ENCODE results near the gene SDK1.

SDK1 gene

DNA sequence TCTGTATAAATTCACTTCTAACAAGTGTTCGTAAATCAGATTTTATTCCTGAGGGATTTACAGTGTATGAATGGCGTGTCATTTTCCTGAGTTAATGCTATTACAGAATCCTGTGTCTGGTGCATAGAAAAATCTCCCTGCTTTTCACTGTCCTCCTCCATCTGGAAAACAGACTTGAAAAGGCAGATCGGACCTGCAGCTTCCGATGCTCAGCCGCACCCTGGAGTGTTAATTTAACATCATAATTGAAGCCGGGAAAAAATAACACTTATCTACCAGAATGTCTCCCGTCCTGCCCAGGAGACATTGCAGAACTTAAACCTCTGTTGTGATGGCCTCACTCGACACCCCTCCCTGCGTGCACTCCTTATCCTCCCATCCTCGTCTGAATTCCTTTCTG is 939.0 kb downstream of the SDK1 start:
- TF ChIP-seq, protein P1, sequence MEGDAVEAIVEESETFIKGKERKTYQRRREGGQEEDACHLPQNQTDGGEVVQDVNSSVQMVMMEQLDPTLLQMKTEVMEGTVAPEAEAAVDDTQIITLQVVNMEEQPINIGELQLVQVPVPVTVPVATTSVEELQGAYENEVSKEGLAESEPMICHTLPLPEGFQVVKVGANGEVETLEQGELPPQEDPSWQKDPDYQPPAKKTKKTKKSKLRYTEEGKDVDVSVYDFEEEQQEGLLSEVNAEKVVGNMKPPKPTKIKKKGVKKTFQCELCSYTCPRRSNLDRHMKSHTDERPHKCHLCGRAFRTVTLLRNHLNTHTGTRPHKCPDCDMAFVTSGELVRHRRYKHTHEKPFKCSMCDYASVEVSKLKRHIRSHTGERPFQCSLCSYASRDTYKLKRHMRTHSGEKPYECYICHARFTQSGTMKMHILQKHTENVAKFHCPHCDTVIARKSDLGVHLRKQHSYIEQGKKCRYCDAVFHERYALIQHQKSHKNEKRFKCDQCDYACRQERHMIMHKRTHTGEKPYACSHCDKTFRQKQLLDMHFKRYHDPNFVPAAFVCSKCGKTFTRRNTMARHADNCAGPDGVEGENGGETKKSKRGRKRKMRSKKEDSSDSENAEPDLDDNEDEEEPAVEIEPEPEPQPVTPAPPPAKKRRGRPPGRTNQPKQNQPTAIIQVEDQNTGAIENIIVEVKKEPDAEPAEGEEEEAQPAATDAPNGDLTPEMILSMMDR (IDR thresholded peaks at IDR 0.05; ENCODE audit: low read depth, low read length, missing control alignments) = no peak
- DNase-seq (ENCODE audit: low read depth) = no peak
- H3K4me3 ChIP-seq (ENCODE audit: low read depth, low read length) = no peak overlapping the region
- in situ Hi-C loops (cut with HindIII; ENCODE audit: low sequenced_read_pairs) = no loop called here

DNA sequence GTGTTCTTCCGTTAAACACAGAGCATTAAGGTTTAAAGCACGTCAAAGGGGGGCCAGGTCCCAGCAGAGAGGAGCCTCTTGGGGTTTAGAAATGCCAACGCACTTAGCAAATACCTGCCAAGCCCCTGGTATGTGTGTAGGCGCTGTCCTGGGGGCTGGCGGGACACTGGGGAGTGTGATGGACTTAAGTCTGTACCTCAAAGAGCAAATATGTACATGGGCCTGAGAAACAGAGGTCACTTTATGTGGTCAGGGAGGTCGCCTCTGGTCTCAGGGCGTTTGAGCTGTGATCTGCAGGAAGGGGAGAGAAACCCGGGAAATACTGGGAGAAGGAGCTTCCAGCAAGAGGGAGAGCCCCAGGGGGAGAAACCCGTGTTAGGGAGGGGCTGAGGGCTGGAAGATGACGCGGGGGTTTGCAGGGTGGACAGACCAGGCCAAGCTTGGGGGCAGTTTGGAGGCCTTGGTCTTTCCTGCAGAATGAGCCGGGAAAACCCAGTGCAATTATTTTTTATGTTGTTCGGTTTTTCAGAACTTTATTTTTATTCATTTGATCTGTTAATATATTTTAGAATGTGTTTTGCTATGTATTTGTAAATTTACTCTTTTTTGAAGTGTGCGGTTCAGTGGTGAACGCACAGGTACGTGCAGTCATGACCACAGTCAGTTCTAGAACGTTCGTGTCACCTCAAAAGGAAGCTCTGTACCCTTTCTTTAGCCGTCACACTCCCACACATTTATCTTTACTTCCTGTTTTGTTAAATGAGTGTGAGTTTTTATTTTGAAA is 939.7 kb downstream of the SDK1 start:
- TF ChIP-seq, protein P1 (IDR thresholded peaks at IDR 0.05; ENCODE audit: low read depth, low read length, missing control alignments) = no peak
- no peak overlapping the region for H3K4me3 ChIP-seq (ENCODE audit: low read depth, low read length)
- in situ Hi-C loops (cut with HindIII; ENCODE audit: low sequenced_read_pairs) = no loop called here
- no peak for DNase-seq (ENCODE audit: low read depth)

DNA sequence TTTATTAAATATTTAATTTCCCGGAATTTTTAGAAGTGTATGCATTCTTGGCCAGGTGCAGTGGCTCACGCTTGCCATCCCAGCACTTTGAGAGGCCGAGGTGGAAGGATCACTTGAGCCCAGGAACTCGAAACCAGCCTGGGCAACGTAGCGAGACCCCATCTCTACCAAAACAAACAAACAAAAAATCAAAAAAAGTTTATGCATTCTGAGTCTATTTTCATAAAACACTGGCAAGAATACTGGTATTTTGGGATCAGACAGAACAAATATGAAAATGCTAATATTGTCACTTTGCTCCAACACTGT is 940.2 kb downstream of the SDK1 start:
- in situ Hi-C loops (cut with HindIII; ENCODE audit: low sequenced_read_pairs) = no loop called here
- TF ChIP-seq, protein P1 (IDR thresholded peaks at IDR 0.05; ENCODE audit: low read depth, low read length, missing control alignments) = no peak
- H3K4me3 ChIP-seq (ENCODE audit: low read depth, low read length) = no peak overlapping the region
- no peak for DNase-seq (ENCODE audit: low read depth)

DNA sequence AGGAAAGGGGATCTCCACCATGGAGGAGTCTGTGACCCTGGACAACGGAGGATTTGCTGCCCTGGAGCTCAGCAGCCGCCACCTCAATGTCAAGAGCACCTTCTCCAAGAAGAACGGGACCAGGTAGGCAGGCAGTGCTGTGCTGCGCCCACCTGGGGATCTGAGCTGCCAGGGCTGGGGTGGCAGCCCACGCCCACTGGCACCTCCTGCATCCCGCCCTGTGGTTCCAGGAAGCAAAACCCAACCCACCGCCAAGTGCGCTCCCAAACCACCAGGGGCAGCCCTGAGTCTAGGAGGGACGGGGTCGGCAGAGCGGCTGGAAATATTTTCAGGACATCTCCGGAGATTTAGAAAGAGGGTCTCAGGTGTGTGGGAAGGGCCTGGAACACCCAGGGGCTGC is 940.7 kb downstream of the SDK1 start:
- in situ Hi-C loops (cut with HindIII; ENCODE audit: low sequenced_read_pairs) = no loop called here
- TF ChIP-seq, protein P1 (IDR thresholded peaks at IDR 0.05; ENCODE audit: low read depth, low read length, missing control alignments) = no peak
- no peak for DNase-seq (ENCODE audit: low read depth)
- H3K4me3 ChIP-seq (ENCODE audit: low read depth, low read length) = no peak overlapping the region

DNA sequence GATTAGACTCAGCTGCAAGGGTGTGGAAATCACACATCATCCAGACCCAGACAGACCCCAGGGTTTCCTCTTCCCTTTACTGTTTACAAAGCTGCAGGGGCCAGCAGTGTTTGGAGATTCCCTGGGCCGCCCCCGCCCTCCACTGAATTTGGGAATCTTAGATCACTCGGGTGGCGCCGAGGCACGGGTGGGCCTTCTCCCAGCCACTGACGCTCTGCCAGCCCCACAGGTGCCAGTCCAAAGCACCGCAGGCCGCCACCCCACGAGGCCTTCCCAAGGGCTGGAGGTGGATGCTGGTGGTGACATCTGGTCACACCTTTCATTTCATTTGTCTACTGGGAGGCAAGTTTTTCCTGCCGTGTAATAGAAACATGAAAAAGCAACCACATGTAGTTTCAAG is 941.7 kb downstream of the SDK1 start:
- no peak for DNase-seq (ENCODE audit: low read depth)
- no peak overlapping the region for H3K4me3 ChIP-seq (ENCODE audit: low read depth, low read length)
- TF ChIP-seq, protein P1 (IDR thresholded peaks at IDR 0.05; ENCODE audit: low read depth, low read length, missing control alignments) = no peak
- in situ Hi-C loops (cut with HindIII; ENCODE audit: low sequenced_read_pairs) = no loop called here

DNA sequence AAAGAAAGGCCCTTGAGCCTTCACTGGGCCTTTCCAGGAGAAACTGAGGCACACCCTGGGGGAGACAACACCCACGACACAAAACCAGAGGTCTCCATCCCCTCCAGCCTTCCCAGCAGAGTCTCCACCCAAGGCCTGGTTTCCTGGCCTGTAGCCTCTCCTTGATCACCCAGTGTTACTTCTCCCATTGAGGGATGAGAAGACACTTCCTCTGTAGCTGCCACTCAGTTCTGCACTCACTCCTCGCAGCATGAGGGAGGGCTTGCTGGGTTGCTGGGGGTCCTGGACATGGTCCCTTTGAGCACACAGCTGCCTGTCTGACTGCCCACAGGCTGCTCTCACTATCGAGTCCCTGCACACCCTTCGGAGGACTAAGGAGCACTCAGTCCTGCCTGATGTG is 943.0 kb downstream of the SDK1 start:
- DNase-seq (ENCODE audit: low read depth) = no peak
- H3K4me3 ChIP-seq (ENCODE audit: low read depth, low read length) = no peak overlapping the region
- in situ Hi-C loops (cut with HindIII; ENCODE audit: low sequenced_read_pairs) = no loop called here
- TF ChIP-seq, protein P1 (IDR thresholded peaks at IDR 0.05; ENCODE audit: low read depth, low read length, missing control alignments) = no peak

Data from astrocyte of the cerebellum (primary cell).